NB4 (cell line): Measurements from ENCODE around the gene USP50.

Source experiments
- CTCF ChIP-seq: IDR thresholded peaks from one replicate; pipeline ENCODE4 v1.5.1; 2012; ENCODE audit warnings: low read depth, low read length
- POLR2A ChIP-seq: IDR thresholded peaks from 2 replicates; pipeline ENCODE4 v1.6.1; 2011; ENCODE audit warnings: mild to moderate bottlenecking; ENCODE audit not compliant: insufficient read length; ENCODE audit errors: extremely low read depth

GRCh38 chr15:50471072-50471471 is 75.4 kb downstream of the USP50 start:
- TF ChIP-seq CTCF (no peak), POLR2A (no peak)
